ENCODE results near the gene FARS2.

Gene FARS2

DNA sequence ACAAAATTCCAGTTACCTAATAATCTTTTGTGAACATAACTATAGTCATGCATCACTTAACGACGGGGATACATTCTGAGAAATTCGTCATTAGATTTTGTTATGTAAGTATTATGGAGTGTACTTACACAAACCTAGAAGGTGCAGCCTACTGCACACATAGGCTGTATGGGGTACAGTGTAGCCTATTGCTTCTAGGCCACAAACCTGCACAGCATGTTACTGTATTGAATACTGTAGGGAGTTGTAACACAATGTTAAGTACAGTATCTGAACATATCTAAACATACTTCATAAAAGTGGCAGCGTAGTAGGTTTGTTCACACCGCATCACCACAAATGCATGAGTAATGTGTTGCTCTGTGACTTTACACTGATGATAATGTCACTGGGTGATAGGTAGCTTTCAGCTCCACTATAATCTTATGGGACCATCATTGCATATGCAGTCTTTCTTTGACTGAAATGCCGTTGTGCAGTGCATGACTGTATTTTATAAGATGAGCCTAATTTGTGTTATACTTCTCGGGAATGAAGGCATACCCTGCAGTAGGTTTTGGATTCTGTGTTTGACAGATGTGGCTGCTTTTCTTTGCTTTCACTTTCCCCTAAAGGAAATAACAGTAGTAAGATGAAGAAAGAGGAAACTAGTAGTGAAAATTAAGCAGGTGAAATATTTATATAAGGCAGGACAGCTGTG is 365.6 kb downstream of the FARS2 start:
- TF ChIP-seq ZFX (IDR thresholded peaks at IDR 0.05), result no peak
- TF ChIP-seq, protein P1, sequence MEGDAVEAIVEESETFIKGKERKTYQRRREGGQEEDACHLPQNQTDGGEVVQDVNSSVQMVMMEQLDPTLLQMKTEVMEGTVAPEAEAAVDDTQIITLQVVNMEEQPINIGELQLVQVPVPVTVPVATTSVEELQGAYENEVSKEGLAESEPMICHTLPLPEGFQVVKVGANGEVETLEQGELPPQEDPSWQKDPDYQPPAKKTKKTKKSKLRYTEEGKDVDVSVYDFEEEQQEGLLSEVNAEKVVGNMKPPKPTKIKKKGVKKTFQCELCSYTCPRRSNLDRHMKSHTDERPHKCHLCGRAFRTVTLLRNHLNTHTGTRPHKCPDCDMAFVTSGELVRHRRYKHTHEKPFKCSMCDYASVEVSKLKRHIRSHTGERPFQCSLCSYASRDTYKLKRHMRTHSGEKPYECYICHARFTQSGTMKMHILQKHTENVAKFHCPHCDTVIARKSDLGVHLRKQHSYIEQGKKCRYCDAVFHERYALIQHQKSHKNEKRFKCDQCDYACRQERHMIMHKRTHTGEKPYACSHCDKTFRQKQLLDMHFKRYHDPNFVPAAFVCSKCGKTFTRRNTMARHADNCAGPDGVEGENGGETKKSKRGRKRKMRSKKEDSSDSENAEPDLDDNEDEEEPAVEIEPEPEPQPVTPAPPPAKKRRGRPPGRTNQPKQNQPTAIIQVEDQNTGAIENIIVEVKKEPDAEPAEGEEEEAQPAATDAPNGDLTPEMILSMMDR (conservative IDR thresholded peaks at IDR 0.05), result no peak

DNA sequence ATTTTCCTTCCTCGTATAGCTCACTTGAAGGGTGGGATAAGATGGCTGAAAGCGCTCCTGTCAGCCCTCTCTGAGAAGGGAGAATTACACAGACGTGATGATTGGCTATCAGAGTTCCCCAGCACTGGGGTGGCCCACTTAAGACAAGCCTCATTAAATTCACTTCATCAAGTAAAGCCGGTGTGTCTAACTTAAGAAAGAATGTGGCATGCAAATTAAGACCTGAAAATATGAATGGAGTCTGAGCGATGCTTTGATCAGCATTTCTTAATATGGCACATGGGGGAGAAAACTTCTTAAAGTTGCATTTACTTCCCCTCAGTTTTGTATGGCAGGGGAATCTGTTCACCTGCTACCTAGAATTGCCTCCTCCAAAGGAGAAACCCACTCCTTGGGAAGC is 369.3 kb downstream of the FARS2 start:
- TF ChIP-seq, protein P1 (conservative IDR thresholded peaks at IDR 0.05), result no peak
- TF ChIP-seq ZFX (IDR thresholded peaks at IDR 0.05), result no peak
- no peak overlapping the region for H3K27ac ChIP-seq

More for the DNA sequence above, 365.6 kb downstream of the FARS2 start:
- no peak overlapping the region for H3K27ac ChIP-seq

DNA sequence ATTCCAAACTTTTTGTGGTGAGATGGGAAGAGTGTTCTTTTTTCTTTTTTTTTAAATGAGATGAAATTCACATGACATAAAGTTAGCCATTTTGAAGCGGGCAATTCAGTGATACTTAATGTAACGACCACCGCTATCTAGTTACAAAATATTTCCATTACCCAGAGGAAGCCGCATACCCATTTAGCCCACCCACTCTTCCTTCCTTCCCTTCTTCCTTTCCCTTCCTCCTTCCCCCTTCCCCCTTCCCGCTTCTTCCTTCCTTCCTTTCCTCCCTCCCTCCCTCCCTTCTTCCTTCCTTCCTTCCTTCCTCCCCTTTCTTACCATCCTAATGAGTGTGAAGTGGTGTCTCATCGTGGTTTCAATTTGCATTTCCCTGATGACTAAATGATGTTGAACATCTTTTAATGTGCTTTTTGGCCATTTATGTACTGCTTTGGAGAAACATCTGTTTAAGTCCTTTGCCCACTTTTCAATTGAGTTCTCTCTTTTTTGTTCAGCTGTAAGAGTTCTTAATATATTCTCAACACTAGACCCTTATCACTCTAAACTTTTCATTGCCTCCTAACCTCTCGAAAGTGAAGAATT is 371.1 kb downstream of the FARS2 start:
- no peak overlapping the region for H3K27ac ChIP-seq
- TF ChIP-seq, protein P1 (conservative IDR thresholded peaks at IDR 0.05), result no peak
- TF ChIP-seq ZFX (IDR thresholded peaks at IDR 0.05), result no peak

DNA sequence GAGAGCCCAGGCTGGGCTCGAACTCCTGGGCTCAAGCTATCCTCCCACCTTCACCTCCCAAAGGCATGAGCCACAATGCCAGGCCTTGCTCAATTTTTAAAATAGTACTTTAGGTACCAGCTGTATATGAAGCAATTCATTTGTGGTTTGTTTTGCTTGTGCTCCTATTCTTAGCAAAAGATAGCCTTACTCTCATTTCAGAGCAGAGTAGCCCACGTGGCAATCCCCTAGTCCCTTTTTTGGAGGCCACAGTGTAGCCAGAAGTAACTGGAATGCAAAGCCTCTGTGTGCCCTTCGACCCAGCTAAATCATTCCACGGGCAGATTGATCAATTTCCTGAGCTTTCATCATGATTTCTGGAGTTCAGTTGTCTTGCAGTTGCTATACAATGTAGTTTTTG is 373.2 kb downstream of the FARS2 start:
- TF ChIP-seq, protein P1 (conservative IDR thresholded peaks at IDR 0.05), result no peak
- no peak overlapping the region for H3K27ac ChIP-seq

DNA sequence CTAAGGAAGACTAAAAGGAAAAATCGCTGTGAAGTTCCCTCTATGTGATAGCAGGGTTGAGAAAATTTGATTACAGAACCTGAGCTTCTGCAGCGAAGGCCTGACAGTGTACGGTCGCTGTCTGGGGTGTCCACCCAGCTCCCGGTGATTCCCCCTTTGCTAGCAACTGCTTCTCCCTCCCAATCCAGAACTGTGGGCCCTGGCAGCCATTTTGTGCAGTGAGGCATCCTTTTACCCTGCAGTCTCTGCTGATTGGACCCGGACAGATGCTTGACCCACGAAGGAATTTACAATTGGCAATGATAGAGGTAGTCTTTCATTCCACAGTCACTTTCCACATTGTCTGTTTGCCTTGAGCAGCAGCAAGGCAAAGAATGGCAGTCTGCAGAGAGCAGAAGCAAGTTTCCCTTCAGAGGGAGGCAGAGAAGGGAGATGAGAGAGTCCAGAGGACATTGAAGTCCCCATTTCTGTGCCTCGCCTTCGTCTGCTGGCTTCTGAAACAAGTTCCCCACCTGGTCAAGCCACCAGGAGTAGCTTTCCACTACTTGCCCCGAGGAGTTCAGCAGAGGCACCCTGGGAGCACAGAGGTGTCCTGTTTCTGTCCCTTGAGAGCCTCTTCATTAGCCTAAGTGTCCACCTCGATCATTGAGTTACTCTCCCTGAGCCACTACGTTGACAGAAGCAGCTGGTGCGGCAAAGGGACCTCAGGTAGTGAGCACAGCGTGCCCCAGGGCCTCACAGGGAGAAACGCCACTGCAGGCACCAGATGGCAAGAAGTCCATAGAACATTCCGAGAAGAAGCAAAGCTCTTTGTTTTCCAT is 375.1 kb downstream of the FARS2 start:
- TF ChIP-seq, protein P1 (conservative IDR thresholded peaks at IDR 0.05), result no peak
- TF ChIP-seq ZFX (IDR thresholded peaks at IDR 0.05), result no peak
- no peak overlapping the region for H3K27ac ChIP-seq

DNA sequence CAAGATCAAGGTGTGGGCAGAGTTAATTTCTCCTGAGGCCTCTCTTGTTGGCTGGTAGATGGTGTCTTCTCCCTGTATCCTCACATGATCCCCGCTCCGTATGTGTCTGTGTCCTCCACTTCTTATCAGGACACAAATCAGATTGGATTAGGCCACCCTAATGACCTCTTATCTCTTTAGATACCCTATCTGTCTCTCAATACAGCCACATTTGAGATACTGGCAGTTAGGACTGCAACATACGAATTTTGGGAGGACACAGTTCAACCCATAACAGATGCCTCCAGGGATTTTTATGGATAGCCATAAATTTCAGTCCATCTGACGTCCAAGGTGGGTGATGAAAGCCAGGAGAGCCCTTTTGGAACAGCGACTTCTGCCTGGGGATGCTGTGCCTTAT is 376.4 kb downstream of the FARS2 start:
- H3K27ac ChIP-seq, result no peak overlapping the region
- no peak for TF ChIP-seq ZFX (IDR thresholded peaks at IDR 0.05)
- TF ChIP-seq, protein P1 (conservative IDR thresholded peaks at IDR 0.05), result no peak

DNA sequence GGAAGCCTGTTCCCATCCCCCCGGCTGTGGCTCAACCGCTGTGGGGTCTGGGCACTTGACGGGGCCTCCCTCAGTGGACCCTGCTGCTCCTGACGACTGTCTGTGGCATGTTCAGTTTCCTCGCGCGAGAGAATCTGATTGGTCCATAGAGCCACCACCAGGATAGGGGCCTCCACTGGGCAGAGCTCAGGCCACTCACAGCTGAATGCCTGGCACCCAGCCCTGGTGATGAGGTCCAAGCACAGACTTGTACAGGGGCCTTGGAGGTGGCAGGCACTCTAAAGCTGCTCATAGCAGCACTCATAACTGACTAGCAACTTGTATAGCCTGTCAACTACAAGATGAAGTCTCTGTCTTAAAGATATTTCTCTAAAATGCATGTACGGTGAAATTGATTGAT is 377.4 kb downstream of the FARS2 start:
- H3K27ac ChIP-seq, result no peak overlapping the region
- TF ChIP-seq, protein P1 (conservative IDR thresholded peaks at IDR 0.05), result no peak
- no peak for TF ChIP-seq ZFX (IDR thresholded peaks at IDR 0.05)
